ENCODE results near the gene TAPBPL.

DNA sequence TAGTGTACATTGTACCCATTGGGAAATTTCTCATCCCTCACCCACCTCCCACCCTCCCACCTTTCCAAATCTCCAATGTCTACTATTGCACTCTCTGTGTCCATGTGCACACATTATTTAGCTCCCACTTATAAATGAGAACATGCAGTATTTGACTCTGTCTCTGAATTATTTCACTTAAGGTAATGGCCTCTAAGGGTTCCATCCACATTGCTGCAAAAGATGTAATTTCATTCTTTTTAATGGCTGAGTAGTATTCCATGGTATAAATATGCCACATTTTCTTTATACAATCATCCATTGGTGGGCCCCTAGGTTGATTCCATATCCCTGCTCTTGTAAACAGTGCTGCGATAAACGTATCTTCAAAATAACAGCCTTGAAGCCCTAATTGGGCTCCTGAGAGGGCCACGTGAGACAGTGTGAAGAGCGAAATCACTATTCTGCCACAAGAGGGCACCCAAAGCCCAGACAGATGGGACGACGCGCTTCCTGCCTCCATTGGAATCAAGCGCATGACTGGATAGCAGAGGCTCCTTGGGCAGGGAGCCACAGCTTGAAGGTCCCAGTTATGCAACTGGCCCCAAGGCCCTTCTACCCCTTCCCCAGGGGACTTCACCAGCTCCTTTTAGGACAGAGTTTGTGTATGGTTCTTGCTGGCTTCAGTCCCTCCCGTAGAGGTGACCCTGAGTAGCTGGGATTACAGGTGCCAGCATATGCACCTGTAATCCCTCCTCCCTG, 28.4 kb upstream of the TAPBPL start:
- TF ChIP-seq, protein P1, sequence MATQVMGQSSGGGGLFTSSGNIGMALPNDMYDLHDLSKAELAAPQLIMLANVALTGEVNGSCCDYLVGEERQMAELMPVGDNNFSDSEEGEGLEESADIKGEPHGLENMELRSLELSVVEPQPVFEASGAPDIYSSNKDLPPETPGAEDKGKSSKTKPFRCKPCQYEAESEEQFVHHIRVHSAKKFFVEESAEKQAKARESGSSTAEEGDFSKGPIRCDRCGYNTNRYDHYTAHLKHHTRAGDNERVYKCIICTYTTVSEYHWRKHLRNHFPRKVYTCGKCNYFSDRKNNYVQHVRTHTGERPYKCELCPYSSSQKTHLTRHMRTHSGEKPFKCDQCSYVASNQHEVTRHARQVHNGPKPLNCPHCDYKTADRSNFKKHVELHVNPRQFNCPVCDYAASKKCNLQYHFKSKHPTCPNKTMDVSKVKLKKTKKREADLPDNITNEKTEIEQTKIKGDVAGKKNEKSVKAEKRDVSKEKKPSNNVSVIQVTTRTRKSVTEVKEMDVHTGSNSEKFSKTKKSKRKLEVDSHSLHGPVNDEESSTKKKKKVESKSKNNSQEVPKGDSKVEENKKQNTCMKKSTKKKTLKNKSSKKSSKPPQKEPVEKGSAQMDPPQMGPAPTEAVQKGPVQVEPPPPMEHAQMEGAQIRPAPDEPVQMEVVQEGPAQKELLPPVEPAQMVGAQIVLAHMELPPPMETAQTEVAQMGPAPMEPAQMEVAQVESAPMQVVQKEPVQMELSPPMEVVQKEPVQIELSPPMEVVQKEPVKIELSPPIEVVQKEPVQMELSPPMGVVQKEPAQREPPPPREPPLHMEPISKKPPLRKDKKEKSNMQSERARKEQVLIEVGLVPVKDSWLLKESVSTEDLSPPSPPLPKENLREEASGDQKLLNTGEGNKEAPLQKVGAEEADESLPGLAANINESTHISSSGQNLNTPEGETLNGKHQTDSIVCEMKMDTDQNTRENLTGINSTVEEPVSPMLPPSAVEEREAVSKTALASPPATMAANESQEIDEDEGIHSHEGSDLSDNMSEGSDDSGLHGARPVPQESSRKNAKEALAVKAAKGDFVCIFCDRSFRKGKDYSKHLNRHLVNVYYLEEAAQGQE (IDR thresholded peaks at IDR 0.05; ENCODE audit: insufficient read depth in 1 of 2, low read depth in 2 of 2, low read length in 2 of 2) = no peak
- TF ChIP-seq POLR2AphosphoS5 (IDR thresholded peaks at IDR 0.05; ENCODE audit: low read depth, low read length) = no peak
- no peak for TF ChIP-seq SIN3A (IDR thresholded peaks at IDR 0.05; ENCODE audit: borderline replicate concordance, insufficient read depth, low read length)
